Upper lobe of left lung (tissue), 6 donors: ENCODE results near the gene RBM12. TPM values are rescaled to one million over a fixed set of nuclear protein-coding genes. Genes with fewer than 3 reads are reported as not detected.

Experiments used
- ATAC-seq, 2 donors: fragments of 200-7000 bp; cut with Tn5 transposase; one replicate each; pipeline ENCODE4 v1.9.1; 2022; ENCODE audit warnings: mild to moderate bottlenecking in 2 of 2, moderate library complexity in 2 of 2; ENCODE audit not compliant: low FRiP score in 2 of 2
- DNase-seq, 2 donors: peaks; one replicate each; pipeline ENCODE4 v3.0.0-alpha.2; 2019 to 2020
- H3K27ac ChIP-seq, 4 donors: fragments of 200-600 bp; sonication (generic); one replicate each; pipeline ENCODE4 v1.5.1; 2016 to 2019
- H3K27me3 ChIP-seq, 4 donors: fragments of 200-600 bp; sonication (generic); one replicate each; pipeline ENCODE4 v1.5.1; 2017 to 2019
- H3K36me3 ChIP-seq, 4 donors: fragments of 200-600 bp; sonication (generic); one replicate each; pipeline ENCODE4 v1.5.1; 2016 to 2019
- H3K4me1 ChIP-seq, 4 donors: fragments of 200-600 bp; sonication (generic); one replicate each; pipeline ENCODE4 v1.5.1; 2018 to 2019
- H3K4me3 ChIP-seq, 4 donors: fragments of 200-600 bp; sonication (generic); one replicate each; pipeline ENCODE4 v1.5.1; 2017 to 2019; ENCODE audit warnings: mild to moderate bottlenecking in 2 of 4, moderate library complexity in 1 of 4
- H3K9me3 ChIP-seq, 4 donors: fragments of 200-600 bp; sonication (generic); one replicate each; pipeline ENCODE4 v1.5.1; 2018 to 2019
- CTCF ChIP-seq, 6 experiments: fragments of 450-650 bp in 4 of 6; fragments of 200-600 bp in 2 of 6; sonication (generic) in 2 of 6; IDR thresholded peaks; one replicate each; pipeline ENCODE4 v1.5.1; 2016 to 2019; ENCODE audit warnings: antibody characterized with exemption in 6 of 6
- EP300 ChIP-seq, 4 donors: sonication (generic); formaldehyde crosslinking; IDR thresholded peaks; one replicate each; pipeline ENCODE4 v1.5.1; 2017; ENCODE audit warnings: antibody characterized with exemption in 4 of 4, control low read depth in 2 of 4
- POLR2A ChIP-seq, 4 donors: fragments of 450-650 bp; IDR thresholded peaks; one replicate each; pipeline ENCODE4 v1.5.1; 2016 to 2017; ENCODE audit warnings: antibody characterized with exemption in 4 of 4, mild to moderate bottlenecking in 2 of 4
- POLR2AphosphoS5 ChIP-seq, 2 donors: sonication (generic); formaldehyde crosslinking; IDR thresholded peaks; one replicate each; pipeline ENCODE4 v1.5.1; 2017; ENCODE audit warnings: antibody characterized with exemption in 2 of 2
- WGBS, 2 donors: methylation state at CpG; one replicate each; pipeline ENCODE4 v1.1.5; 2017 to 2018; 5-methylcytosine and 5-hydroxymethylcytosine counted together
- total RNA-seq, 6 donors: library from RNA; depleted of rRNA in 4 of 6; stranded (reverse); fragments of >200 nt in 4 of 6; gene quantifications; one replicate each; pipeline versions ENCODE4 v1.1.0 to v1.2.1, GENCODE V29; 2016 to 2021
- donor health status: DM: no; HTN: no; CAD: no; lungs with moderate emphysema.
- donor health status: DM: no; HTN: yes; CAD: no; lungs with severe emphysema.

RBM12 gene
- total RNA-seq, 6 donors from 2014 or later: 14.1 to 64.9 (median 31.4) TPM

DNA sequence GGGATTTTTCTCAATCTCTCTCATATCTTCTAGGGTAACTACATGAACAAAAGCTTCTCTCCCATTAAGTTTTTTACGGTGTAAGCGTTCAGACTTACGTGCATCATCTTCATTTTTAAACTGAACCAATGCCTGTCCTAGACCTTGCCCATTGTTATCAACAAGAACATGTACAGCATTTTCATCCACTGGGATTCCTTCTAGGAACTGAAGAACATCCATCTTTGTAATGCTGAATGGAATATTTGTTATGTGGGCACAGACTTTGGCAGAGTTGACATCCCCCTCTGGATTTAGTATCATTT is 11.3 kb downstream of the RBM12 start:
- Histone ChIP-seq H3K4me1 (peaks cover 19 to 42% (median 32%) of the 10 kb centered on the region in 4 donors), H3K4me3 (no peak overlapping the region), H3K27me3 (no peaks in the 10 kb centered on the region), H3K27ac (no peak overlapping the region), H3K36me3 (peaks cover 3 to 38% (median 24%) of the 10 kb centered on the region in 4 donors), H3K9me3 (no peaks in the 10 kb centered on the region)
- WGBS, 2 donors: 98 to 100% methylated on average over 3 of the region's 3 CpGs
- no peak for ATAC-seq
- no peak for DNase-seq
- no peak for TF ChIP-seq POLR2AphosphoS5 (IDR thresholded peaks at IDR 0.05)
- no peak for TF ChIP-seq CTCF (IDR thresholded peaks at IDR 0.05)
- no peak for TF ChIP-seq POLR2A (IDR thresholded peaks at IDR 0.05)
- TF ChIP-seq EP300 (IDR thresholded peaks at IDR 0.05): no peak

DNA sequence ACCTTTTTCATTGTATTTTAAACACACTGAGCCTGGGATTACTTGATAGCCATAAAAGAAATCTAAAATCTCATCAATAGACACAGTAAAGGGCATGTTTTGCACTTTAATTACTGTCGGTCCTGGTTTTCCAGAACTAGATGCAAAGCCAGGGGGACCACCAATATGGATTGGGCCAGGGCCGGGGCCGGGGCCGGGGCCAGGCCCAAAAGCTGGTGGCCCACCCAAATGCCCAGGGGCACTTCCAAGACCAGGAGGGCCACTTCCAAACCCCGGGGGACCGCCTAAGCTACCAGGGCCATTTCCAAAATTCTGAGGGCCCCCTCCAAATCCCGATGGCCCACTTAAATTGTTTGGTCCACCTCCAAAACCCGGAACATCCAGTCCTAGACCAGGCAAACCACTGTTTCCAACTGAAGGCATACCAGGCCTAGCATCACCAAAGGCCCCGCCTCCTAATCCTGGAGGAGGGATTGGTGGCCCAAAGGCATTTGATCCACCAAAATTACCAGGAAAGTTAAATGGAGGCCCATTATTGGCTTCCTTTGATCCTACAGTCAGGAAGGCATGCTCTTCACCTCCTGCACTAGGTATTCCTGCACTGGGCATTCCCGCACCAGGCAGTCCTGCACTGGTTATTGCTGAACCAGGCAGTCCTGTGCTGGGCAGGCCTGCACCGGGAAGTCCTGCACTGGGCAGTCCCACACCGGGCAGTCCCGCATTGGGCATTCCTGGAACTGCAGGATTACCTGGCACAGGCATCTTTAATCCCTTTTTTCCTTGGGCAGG is 11.9 kb downstream of the RBM12 start:
- Histone ChIP-seq H3K27me3 (no peaks in the 10 kb centered on the region), H3K4me3 (no peak overlapping the region), H3K27ac (no peak overlapping the region), H3K9me3 (no peaks in the 10 kb centered on the region), H3K4me1 (peaks cover 15 to 37% (median 29%) of the 10 kb centered on the region in 4 donors), H3K36me3 (peaks cover 3 to 38% (median 24%) of the 10 kb centered on the region in 4 donors)
- DNase-seq: peak in 1 of 2 donors; percentile 58
- no peak for TF ChIP-seq POLR2AphosphoS5 (IDR thresholded peaks at IDR 0.05)
- TF ChIP-seq POLR2A (IDR thresholded peaks at IDR 0.05): no peak
- TF ChIP-seq CTCF (IDR thresholded peaks at IDR 0.05): no peak
- TF ChIP-seq EP300 (IDR thresholded peaks at IDR 0.05): no peak
- ATAC-seq: no peak
- 94% methylated on average over 11 to 13 of the region's 13 CpGs for WGBS, 2 donors

DNA sequence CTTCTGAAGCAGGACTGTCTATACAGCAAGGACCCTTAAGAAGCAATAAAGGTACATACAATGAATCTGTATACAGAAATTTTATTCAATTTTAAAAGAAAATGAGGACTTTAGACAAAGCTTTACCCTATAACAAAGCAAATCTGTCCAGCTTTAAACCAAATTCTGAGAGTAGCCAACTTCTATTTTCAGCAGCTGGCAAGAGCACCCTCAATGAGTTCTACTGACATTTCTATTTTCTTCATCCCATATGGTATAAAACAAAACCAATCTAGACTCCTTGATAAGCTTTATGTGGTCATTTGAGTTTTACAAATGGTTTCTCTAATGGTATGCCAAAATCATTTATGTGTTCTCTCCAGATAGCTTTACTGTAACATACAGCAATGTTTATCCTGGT is 12.7 kb downstream of the RBM12 start:
- H3K27me3 ChIP-seq: no peaks in the 10 kb centered on the region
- H3K4me1 ChIP-seq: peaks cover 6 to 28% (median 20%) of the 10 kb centered on the region in 4 donors
- no peak for TF ChIP-seq POLR2A (IDR thresholded peaks at IDR 0.05)
- TF ChIP-seq CTCF (IDR thresholded peaks at IDR 0.05): no peak
- TF ChIP-seq EP300 (IDR thresholded peaks at IDR 0.05): no peak
- no peak for TF ChIP-seq POLR2AphosphoS5 (IDR thresholded peaks at IDR 0.05)
- DNase-seq (no peak), ATAC-seq (no peak)
- no peak overlapping the region for H3K27ac ChIP-seq
- H3K36me3 ChIP-seq: peaks cover 3 to 38% (median 24%) of the 10 kb centered on the region in 4 donors
- H3K9me3 ChIP-seq: no peaks in the 10 kb centered on the region
- H3K4me3 ChIP-seq: no peak overlapping the region

DNA sequence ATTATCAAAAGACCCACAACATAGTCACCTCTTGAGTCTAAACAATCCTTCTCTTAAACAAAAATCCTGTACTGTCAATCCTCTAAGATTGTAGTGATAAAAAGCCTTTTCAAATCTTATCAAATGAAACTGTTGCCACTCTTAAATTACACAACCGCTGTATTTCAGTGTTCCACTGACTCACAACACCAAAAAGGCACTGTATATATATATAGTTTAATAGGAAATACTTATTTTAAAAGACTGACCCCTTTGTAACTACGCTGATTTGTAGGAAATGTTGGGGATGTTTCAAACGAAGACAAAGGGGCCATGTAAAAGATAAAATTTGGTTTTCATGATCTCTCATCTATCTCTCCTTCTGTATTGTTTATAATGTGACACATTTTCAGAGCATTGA is 14.1 kb downstream of the RBM12 start:
- WGBS, 2 donors: 65 to 78% methylated on average over 3 of the region's 3 CpGs
- H3K4me3 ChIP-seq: no peak overlapping the region
- no peaks in the 10 kb centered on the region for H3K27me3 ChIP-seq

DNA sequence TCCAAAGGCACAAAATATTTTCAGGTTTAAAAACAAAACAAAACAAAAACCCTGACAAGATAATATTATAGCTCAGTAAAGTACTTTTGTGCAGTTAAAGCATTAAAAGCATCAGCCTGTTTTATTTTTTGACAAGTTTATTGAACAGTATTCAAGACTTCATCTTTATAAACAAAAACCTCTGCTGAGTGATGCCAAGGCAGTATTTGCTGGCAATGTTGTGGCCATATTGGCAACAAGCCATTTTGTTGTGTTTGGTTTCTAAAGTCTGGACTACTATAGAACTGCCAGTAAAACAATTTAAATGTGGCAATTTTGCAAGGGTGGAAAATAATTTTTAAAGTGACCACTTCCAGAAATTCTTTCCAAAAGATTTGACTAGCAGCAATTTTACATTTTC is 15.9 kb downstream of the RBM12 start:
- no peak for ATAC-seq
- peaks cover 3 to 18% (median 11%) of the 10 kb centered on the region in 4 donors for H3K36me3 ChIP-seq
- no peaks in the 10 kb centered on the region for H3K9me3 ChIP-seq
- TF ChIP-seq POLR2AphosphoS5 (IDR thresholded peaks at IDR 0.05) (no peak), POLR2A (IDR thresholded peaks at IDR 0.05) (no peak), EP300 (IDR thresholded peaks at IDR 0.05) (no peak), CTCF (IDR thresholded peaks at IDR 0.05) (no peak)
- H3K4me1 ChIP-seq: peaks cover 0 to 21% (median 15%) of the 10 kb centered on the region in 4 donors
- DNase-seq: no peak
- no peak overlapping the region for H3K4me3 ChIP-seq
- H3K27ac ChIP-seq: no peak overlapping the region
- no peaks in the 10 kb centered on the region for H3K27me3 ChIP-seq

More for the DNA sequence above, 14.1 kb downstream of the RBM12 start:
- DNase-seq: no peak
- Histone ChIP-seq H3K4me1 (peaks cover 0 to 21% (median 15%) of the 10 kb centered on the region in 4 donors), H3K9me3 (no peaks in the 10 kb centered on the region), H3K27ac (peak overlapping the region in 1 of 4 donors; percentile 37), H3K36me3 (peaks cover 3 to 33% (median 24%) of the 10 kb centered on the region in 4 donors)
- TF ChIP-seq EP300 (IDR thresholded peaks at IDR 0.05): no peak
- no peak for TF ChIP-seq POLR2A (IDR thresholded peaks at IDR 0.05)
- ATAC-seq: no peak
